Lower leg skin (tissue), 4 donors: ENCODE data around the gene CSNK1G2. TPM values are rescaled to one million over a fixed set of nuclear protein-coding genes. Genes with fewer than 3 reads are reported as not detected.

ENCODE experiments used
- DNase-seq, 2 donors: peaks; one replicate each; pipeline ENCODE4 v3.0.0-alpha.2; 2019; ENCODE audit warnings: low spot score in 2 of 2
- H3K4me3 ChIP-seq: fragments of 200-600 bp; sonication (generic); 2 replicates; pipeline ENCODE4 v1.5.1; 2017; ENCODE audit warnings: mild to moderate bottlenecking, low read depth; ENCODE audit not compliant: poor library complexity, severe bottlenecking
- POLR2A ChIP-seq, 2 donors: fragments of 450-650 bp; IDR thresholded peaks; one replicate each; pipeline ENCODE4 v1.6.1; 2016 to 2017; ENCODE audit warnings: antibody characterized with exemption in 2 of 2, mild to moderate bottlenecking in 1 of 2, moderate library complexity in 1 of 2
- WGBS, 2 donors: methylation state at CpG; one replicate each; pipeline ENCODE4 v1.1.5; 2018; 5-methylcytosine and 5-hydroxymethylcytosine counted together
- intact Hi-C: fragments of 100-400 bp; cut with DNase I; formaldehyde crosslinking; loops from one replicate; pipeline ENCODE4 v1.15.0; 2023; ENCODE audit warnings: low total_unique reads
- total RNA-seq, 4 donors: library from RNA; depleted of rRNA; stranded (reverse); fragments of >200 nt; gene quantifications; one replicate each; pipeline ENCODE4 v1.1.0, GENCODE V29; 2016
- TF ChIP-seq, protein P1 (sequence below), 3 donors: fragments of 450-650 bp; IDR thresholded peaks; one replicate each; pipeline ENCODE4 v1.5.1; 2016; ENCODE audit warnings: antibody characterized with exemption in 3 of 3, mild to moderate bottlenecking in 3 of 3, moderate library complexity in 2 of 3

CSNK1G2 gene
- total RNA-seq, 4 donors from 2014 or later: 58.8 to 76.9 (median 63.1) TPM

DNA sequence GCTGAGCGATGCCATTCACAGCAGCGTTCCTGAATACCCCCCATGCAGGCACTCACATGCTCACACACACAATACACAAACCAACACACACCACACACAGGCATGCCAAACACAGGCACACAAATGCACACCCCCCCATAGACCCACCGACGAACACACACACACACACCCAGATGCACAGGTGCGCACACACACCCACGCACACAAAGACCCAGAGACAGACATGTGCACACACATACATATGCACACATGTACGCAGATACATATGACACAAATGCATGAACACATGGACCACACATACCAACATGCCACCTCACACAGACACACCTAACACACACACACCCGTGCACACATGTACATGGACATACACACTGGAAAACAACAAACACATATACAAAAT lies 7.0 kb upstream of the CSNK1G2 start:
- intact Hi-C loops: no loop called here
- H3K4me3 ChIP-seq: no peak overlapping the region
- DNase-seq: no peak
- 87 to 92% methylated on average over 8 of the region's 8 CpGs for WGBS, 2 donors
- no peak for TF ChIP-seq POLR2A (IDR thresholded peaks at IDR 0.05)
- TF ChIP-seq, protein P1, sequence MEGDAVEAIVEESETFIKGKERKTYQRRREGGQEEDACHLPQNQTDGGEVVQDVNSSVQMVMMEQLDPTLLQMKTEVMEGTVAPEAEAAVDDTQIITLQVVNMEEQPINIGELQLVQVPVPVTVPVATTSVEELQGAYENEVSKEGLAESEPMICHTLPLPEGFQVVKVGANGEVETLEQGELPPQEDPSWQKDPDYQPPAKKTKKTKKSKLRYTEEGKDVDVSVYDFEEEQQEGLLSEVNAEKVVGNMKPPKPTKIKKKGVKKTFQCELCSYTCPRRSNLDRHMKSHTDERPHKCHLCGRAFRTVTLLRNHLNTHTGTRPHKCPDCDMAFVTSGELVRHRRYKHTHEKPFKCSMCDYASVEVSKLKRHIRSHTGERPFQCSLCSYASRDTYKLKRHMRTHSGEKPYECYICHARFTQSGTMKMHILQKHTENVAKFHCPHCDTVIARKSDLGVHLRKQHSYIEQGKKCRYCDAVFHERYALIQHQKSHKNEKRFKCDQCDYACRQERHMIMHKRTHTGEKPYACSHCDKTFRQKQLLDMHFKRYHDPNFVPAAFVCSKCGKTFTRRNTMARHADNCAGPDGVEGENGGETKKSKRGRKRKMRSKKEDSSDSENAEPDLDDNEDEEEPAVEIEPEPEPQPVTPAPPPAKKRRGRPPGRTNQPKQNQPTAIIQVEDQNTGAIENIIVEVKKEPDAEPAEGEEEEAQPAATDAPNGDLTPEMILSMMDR (IDR thresholded peaks at IDR 0.05): no peak

DNA sequence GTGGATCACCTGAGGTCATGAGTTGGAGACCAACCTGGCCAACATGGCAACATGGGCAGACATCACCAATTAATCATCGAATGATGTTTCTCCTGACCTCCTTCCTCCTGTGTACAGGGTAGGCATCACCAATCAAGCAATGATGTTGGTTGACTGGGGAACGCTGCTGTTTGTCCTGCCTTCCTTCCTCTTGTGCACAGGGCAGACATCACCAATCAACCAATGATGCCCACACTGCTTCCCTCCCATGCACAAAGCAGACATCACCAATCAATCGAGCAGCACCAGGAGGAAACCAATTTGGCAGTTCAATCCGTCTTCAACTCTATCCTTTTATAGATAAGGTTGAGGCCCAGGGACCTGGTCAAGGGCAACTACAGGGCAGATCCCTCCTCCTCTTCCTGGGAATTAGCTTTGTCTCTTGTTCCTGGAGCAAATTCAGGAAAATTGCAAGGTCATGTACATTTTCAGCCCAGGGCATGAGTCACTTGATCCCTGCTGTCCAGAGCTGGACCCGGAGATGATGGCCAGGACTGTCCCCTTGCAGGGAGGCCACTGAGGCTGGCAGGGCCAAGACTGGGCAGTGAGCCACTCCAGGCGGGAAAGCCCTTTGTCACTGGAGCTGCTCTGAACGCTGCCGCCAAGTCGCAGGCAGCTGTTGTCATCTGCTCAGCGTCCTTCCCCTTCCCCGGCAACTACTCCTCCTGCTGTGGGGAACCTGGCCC lies 5.3 kb upstream of the CSNK1G2 start:
- intact Hi-C loops: no loop called here
- no peak overlapping the region for H3K4me3 ChIP-seq
- 59 to 71% methylated on average over 5 to 11 of the region's 11 CpGs for WGBS, 2 donors
- TF ChIP-seq, protein P1 (IDR thresholded peaks at IDR 0.05): no peak
- TF ChIP-seq POLR2A (IDR thresholded peaks at IDR 0.05): no peak
- DNase-seq: no peak

DNA sequence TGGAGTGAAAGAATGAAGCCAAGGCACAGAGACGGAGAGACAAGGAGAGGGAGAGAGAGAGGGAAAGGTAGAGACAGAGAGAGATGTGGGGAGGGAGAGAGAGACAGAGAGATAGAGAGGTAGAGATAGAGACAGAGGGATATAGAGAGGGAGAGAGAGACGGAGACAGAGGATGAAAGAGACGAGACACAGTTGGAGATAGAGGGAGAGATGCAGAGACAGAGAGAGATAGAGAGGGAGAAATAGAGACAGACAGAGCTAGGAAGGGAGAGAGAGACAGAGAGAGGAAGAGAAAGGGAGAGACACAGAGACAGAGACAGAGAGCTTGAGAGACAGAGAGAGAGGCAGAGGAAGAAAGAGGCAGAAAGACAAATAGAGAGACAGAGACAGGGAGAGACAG lies 4.5 kb upstream of the CSNK1G2 start:
- no peak overlapping the region for H3K4me3 ChIP-seq
- intact Hi-C loops: no loop called here
- WGBS, 2 donors: 83 to 85% methylated on average over 3 of the region's 3 CpGs
- no peak for DNase-seq
- TF ChIP-seq, protein P1 (IDR thresholded peaks at IDR 0.05): no peak
- TF ChIP-seq POLR2A (IDR thresholded peaks at IDR 0.05): no peak

DNA sequence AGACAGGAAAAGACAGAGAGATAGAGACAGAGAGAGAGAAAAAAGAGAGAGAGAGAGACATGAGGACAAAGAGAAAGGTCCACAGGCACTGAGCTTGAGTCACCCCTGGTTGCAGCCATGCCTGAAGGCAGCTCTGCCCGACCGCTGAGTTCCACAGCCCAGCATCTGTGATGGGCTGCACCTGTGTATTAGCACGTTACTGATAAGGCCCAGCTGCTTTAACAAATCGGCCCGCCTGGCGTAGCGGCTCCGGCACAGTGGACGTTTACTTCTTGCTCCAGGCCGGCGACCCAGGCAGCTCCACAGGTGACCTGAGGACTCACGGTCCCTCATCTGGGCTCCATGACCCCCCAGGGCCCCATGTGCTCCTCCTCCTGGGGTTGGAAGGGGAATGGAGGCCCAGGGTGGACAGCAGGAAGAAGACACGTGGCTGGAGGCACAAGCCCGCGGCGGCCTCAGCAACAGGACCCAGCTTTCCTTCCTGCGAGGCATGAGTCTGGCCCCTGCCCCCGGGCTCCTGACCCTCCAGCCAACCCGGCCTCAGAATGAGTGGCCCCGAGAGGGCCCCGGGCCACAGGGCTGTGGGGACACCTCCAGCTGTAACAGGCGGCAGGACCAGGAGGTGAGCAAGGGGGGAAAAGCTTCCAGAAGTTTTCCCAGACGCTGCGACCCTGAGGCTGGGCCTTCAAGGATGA lies 3.9 kb upstream of the CSNK1G2 start:
- no peak for DNase-seq
- no peak for TF ChIP-seq POLR2A (IDR thresholded peaks at IDR 0.05)
- TF ChIP-seq, protein P1 (IDR thresholded peaks at IDR 0.05): no peak
- H3K4me3 ChIP-seq: no peak overlapping the region
- intact Hi-C loops: no loop called here
- 92 to 94% methylated on average over 24 of the region's 24 CpGs for WGBS, 2 donors

DNA sequence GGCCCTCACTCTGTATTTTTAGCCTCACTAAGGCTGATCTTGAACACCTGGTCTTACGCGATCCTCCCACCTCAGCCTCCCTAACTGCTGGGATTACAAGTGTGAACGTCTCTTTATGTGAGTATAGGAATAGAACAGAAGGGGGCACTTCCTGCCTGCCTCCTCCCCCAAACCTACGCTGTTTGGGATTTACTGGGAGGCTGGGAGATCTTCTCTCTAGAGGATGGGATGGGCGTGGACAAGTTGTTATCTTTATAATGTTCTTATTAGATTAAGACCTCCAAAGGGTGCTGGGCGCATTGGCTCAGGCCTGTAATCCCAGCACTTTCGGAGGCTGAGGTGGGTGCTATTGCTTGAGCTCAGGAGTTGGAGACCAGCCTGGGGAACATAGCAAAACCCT lies 2.9 kb upstream of the CSNK1G2 start:
- WGBS, 2 donors: 82 to 84% methylated on average over 7 of the region's 7 CpGs
- intact Hi-C loops: no loop called here
- DNase-seq: no peak
- TF ChIP-seq, protein P1 (IDR thresholded peaks at IDR 0.05): no peak
- TF ChIP-seq POLR2A (IDR thresholded peaks at IDR 0.05): no peak
- no peak overlapping the region for H3K4me3 ChIP-seq
